Suprapubic skin (tissue), 4 donors: ENCODE results near the gene SLC35F2.

ENCODE experiments used
- EP300 ChIP-seq: sonication (generic); formaldehyde crosslinking; IDR thresholded peaks from one replicate; pipeline ENCODE4 v1.6.1; 2017; ENCODE audit warnings: antibody characterized with exemption
- POLR2A ChIP-seq, 2 donors: fragments of 450-650 bp; IDR thresholded peaks; one replicate each; pipeline ENCODE4 v1.6.1; 2017; ENCODE audit warnings: antibody characterized with exemption in 2 of 2, mild to moderate bottlenecking in 2 of 2, moderate library complexity in 2 of 2
- POLR2AphosphoS5 ChIP-seq, 3 donors: sonication (generic); formaldehyde crosslinking; IDR thresholded peaks; one replicate each; pipeline ENCODE4 v1.6.1; 2017; ENCODE audit warnings: antibody characterized with exemption in 3 of 3
- TF ChIP-seq, protein P1 (sequence below), 2 donors: fragments of 200-600 bp in 1 of 2; fragments of 450-650 bp in 1 of 2; sonication (generic) in 1 of 2; IDR thresholded peaks; one replicate each; pipeline ENCODE4 v1.5.1; 2016 to 2019; ENCODE audit warnings: antibody characterized with exemption in 2 of 2, mild to moderate bottlenecking in 1 of 2, moderate library complexity in 1 of 2

DNA sequence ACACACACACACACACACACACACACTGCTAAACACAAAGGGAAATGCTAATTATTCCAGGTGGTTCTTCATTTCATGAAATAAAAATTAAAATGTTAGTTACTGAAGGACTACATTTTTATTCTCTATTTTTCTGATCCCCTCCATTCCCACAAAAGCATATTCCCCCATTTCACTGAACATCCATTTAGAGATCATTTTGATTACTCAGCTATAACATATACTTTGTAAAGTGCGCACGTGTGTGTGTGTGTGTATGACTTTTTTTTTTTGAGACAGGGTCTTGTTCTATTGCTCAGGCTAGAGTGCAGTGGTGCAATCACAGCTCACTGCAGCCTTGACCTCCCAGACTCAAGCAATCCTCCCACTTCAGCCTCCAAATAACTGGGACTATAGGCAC lies 42.6 kb downstream of the SLC35F2 start:
- TF ChIP-seq, protein P1, sequence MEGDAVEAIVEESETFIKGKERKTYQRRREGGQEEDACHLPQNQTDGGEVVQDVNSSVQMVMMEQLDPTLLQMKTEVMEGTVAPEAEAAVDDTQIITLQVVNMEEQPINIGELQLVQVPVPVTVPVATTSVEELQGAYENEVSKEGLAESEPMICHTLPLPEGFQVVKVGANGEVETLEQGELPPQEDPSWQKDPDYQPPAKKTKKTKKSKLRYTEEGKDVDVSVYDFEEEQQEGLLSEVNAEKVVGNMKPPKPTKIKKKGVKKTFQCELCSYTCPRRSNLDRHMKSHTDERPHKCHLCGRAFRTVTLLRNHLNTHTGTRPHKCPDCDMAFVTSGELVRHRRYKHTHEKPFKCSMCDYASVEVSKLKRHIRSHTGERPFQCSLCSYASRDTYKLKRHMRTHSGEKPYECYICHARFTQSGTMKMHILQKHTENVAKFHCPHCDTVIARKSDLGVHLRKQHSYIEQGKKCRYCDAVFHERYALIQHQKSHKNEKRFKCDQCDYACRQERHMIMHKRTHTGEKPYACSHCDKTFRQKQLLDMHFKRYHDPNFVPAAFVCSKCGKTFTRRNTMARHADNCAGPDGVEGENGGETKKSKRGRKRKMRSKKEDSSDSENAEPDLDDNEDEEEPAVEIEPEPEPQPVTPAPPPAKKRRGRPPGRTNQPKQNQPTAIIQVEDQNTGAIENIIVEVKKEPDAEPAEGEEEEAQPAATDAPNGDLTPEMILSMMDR (IDR thresholded peaks at IDR 0.05), result no peak
- TF ChIP-seq POLR2A (IDR thresholded peaks at IDR 0.05) (no peak), EP300 (no peak), POLR2AphosphoS5 (IDR thresholded peaks at IDR 0.05) (no peak)
